ENCODE data around the gene ZACN.

DNA sequence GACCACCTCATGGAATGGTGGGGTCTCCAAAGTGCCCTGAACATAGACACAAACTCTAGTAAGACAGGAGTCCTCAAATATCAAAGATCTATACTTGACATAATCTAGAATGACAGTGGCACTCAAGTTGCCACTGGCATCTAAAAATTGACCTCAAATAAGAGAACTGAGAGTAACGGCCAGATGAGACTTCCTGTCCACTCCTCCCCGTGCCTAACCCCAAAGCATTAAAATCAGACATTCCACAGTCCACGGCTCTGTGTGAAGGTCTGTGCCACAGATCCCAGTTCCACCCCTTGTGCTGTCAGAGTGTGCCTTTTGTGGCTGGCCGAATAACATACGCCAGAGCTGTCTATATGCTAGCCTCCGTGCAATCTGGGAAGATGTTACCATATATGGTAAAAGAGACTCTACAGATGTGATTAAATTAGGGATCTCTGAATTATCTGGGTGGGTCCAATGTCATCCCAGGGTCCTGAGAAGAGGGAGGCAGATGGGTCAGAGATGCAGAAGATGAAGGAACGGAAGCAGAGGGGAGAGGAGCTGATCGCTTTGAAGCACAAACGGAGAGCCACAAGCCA is 30.9 kb upstream of the ZACN start:
- no peak for TF ChIP-seq POLR2A (IDR thresholded peaks at IDR 0.05; ENCODE audit: low read depth, low read length)
- TF ChIP-seq CTCF (IDR thresholded peaks at IDR 0.05; ENCODE audit: extremely low read depth in 1 of 2, insufficient read depth in 1 of 2, low read depth in 1 of 2, low read length in 2 of 2): no peak

Measured in endothelial cell of umbilical vein (primary cell).